H9 (cell line): Measurements from ENCODE around the gene PLCB1. TPM values are rescaled to one million over a fixed set of nuclear protein-coding genes. Genes with fewer than 3 reads are reported as not detected.

Source experiments
- DNase-seq: peaks from one replicate; pipeline ENCODE4 v3.0.0-alpha.2; 2017
- H2AFZ ChIP-seq: one replicate; pipeline ENCODE4 v1.6.1; 2013; ENCODE audit warnings: mild to moderate bottlenecking, low read length, control low read depth, moderate library complexity
- H2AK5ac ChIP-seq: 2 replicates; pipeline ENCODE4 v1.6.1; 2013; ENCODE audit warnings: low read length, control low read depth, mixed read lengths; ENCODE audit not compliant: insufficient read length
- H2BK120ac ChIP-seq: one replicate; pipeline ENCODE4 v1.6.1; 2013; ENCODE audit warnings: low read depth, mild to moderate bottlenecking, low read length, control low read depth, inconsistent platforms; ENCODE audit not compliant: poor library complexity, severe bottlenecking
- H2BK12ac ChIP-seq: 2 replicates; pipeline ENCODE4 v1.6.1; 2013; ENCODE audit warnings: low read length, control low read depth, mixed read lengths, low read depth; ENCODE audit not compliant: insufficient read length
- H2BK15ac ChIP-seq: 2 replicates; pipeline ENCODE4 v1.6.1; 2013; ENCODE audit warnings: low read depth, low read length, control low read depth
- H2BK20ac ChIP-seq: one replicate; pipeline ENCODE4 v1.6.1; 2013; ENCODE audit warnings: low read depth, mild to moderate bottlenecking, low read length, control low read depth, inconsistent platforms; ENCODE audit not compliant: poor library complexity, severe bottlenecking
- H2BK5ac ChIP-seq: 2 replicates; pipeline ENCODE4 v1.6.1; 2013; ENCODE audit warnings: low read length, control low read depth, mixed read lengths; ENCODE audit not compliant: insufficient read length
- H3K14ac ChIP-seq: 2 replicates; pipeline ENCODE4 v1.6.1; 2013; ENCODE audit warnings: low read length, control low read depth; ENCODE audit not compliant: insufficient read depth
- H3K18ac ChIP-seq: 2 replicates; pipeline ENCODE4 v1.6.1; 2013; ENCODE audit warnings: low read depth, mild to moderate bottlenecking, mixed read lengths, low read length, control low read depth; ENCODE audit not compliant: insufficient read length
- H3K23ac ChIP-seq: 2 replicates; pipeline ENCODE4 v1.6.1; 2013; ENCODE audit warnings: low read length, control low read depth, mixed read lengths, low read depth; ENCODE audit not compliant: insufficient read length
- H3K23me2 ChIP-seq: 2 replicates; pipeline ENCODE4 v1.6.1; 2013; ENCODE audit warnings: low read depth, mild to moderate bottlenecking, mixed read lengths, low read length, control low read depth; ENCODE audit not compliant: insufficient read length, poor library complexity, severe bottlenecking
- H3K27ac ChIP-seq: 2 replicates; pipeline ENCODE4 v1.5.1; 2013; ENCODE audit warnings: low read length, control low read depth, mixed read lengths, low read depth; ENCODE audit not compliant: insufficient read length
- H3K27me3 ChIP-seq: 2 replicates; pipeline ENCODE4 v1.6.1; 2013; ENCODE audit warnings: low read length, control low read depth, inconsistent platforms; ENCODE audit not compliant: insufficient read depth
- H3K4ac ChIP-seq: 2 replicates; pipeline ENCODE4 v1.6.1; 2013; ENCODE audit warnings: low read depth, mild to moderate bottlenecking, control low read depth, inconsistent platforms, low read length, moderate library complexity
- H3K4me1 ChIP-seq: 2 replicates; pipeline ENCODE4 v1.6.1; 2013; ENCODE audit warnings: low read length, control low read depth, inconsistent platforms; ENCODE audit not compliant: insufficient read depth
- H3K4me2 ChIP-seq: 2 replicates; pipeline ENCODE4 v1.6.1; 2013; ENCODE audit warnings: low read length, control low read depth, mixed read lengths; ENCODE audit not compliant: insufficient read length, insufficient read depth
- H3K56ac ChIP-seq: 2 replicates; pipeline ENCODE4 v1.6.1; 2013; ENCODE audit warnings: low read depth, mild to moderate bottlenecking, mixed read lengths, low read length, control low read depth; ENCODE audit not compliant: insufficient read length
- H3K79me1 ChIP-seq: 2 replicates; pipeline ENCODE4 v1.6.1; 2013; ENCODE audit warnings: low read depth, mild to moderate bottlenecking, moderate library complexity, low read length, control low read depth, inconsistent platforms; ENCODE audit not compliant: insufficient read depth, poor library complexity, severe bottlenecking
- H3K79me2 ChIP-seq: 2 replicates; pipeline ENCODE4 v1.6.1; 2013; ENCODE audit warnings: low read length, control low read depth, inconsistent platforms; ENCODE audit not compliant: insufficient read depth
- H3K9ac ChIP-seq: 2 replicates; pipeline ENCODE4 v1.6.1; 2013; ENCODE audit warnings: low read length, control low read depth, mixed read lengths; ENCODE audit not compliant: insufficient read length; ENCODE audit errors: extremely low read depth
- H3K9me3 ChIP-seq: one replicate; pipeline ENCODE4 v1.6.1; 2013; ENCODE audit warnings: low read depth, low read length, inconsistent platforms; ENCODE audit not compliant: control insufficient read depth
- H3T11ph ChIP-seq: one replicate; pipeline ENCODE4 v1.6.1; 2013; ENCODE audit warnings: mild to moderate bottlenecking, low read length, control low read depth, inconsistent platforms
- H4K20me1 ChIP-seq: one replicate; pipeline ENCODE4 v1.6.1; 2013; ENCODE audit not compliant: control insufficient read depth, insufficient read length, insufficient read depth
- H4K5ac ChIP-seq: 2 replicates; pipeline ENCODE4 v1.6.1; 2013; ENCODE audit warnings: low read depth, mild to moderate bottlenecking, mixed read lengths, low read length, control low read depth; ENCODE audit not compliant: insufficient read length
- H4K8ac ChIP-seq: replicated peaks from 2 replicates; pipeline ENCODE4 v1.6.1; 2013; ENCODE audit warnings: low read length, control low read depth, mixed read lengths, low read depth; ENCODE audit not compliant: insufficient read length
- H4K91ac ChIP-seq: 2 replicates; pipeline ENCODE4 v1.6.1; 2013; ENCODE audit warnings: low read depth, mild to moderate bottlenecking, moderate library complexity, mixed read lengths, low read length, control low read depth; ENCODE audit not compliant: insufficient read length
- H3K27ac Mint-ChIP-seq, 3 experiments: 2 replicates in 2 of 3; 3 replicates in 1 of 3; pipeline ENCODE4 v1.8.0; 2020 to 2021; ENCODE audit warnings: mixed read lengths in 3 of 3, mild to moderate bottlenecking in 1 of 3, moderate library complexity in 1 of 3
- H3K27me3 Mint-ChIP-seq: 2 replicates; pipeline ENCODE4 v1.8.0; 2021; ENCODE audit warnings: low read depth, mild to moderate bottlenecking, moderate library complexity, mixed read lengths
- H3K36me3 Mint-ChIP-seq, 3 experiments: 2 replicates in 2 of 3; 3 replicates in 1 of 3; pipeline ENCODE4 v1.8.0; 2020 to 2021; ENCODE audit warnings: low read depth in 3 of 3, mixed read lengths in 3 of 3; ENCODE audit not compliant: insufficient read depth in 1 of 3
- H3K4me1 Mint-ChIP-seq, 2 experiments: 2 replicates each; pipeline ENCODE4 v1.8.0; 2020; ENCODE audit warnings: mixed read lengths in 2 of 2
- H3K4me3 Mint-ChIP-seq, 2 experiments: 2 replicates in 1 of 2; 3 replicates in 1 of 2; pipeline ENCODE4 v1.8.0; 2020 to 2021; ENCODE audit warnings: mild to moderate bottlenecking in 2 of 2, mixed read lengths in 2 of 2, moderate library complexity in 1 of 2
- H3K9me3 Mint-ChIP-seq, 2 experiments: 2 replicates in 1 of 2; 3 replicates in 1 of 2; pipeline ENCODE4 v1.8.0; 2020; ENCODE audit warnings: mild to moderate bottlenecking in 2 of 2, mixed read lengths in 2 of 2, moderate library complexity in 1 of 2
- CTCF ChIP-seq: fragments of 200-600 bp; sonication (generic); conservative IDR thresholded peaks from 3 replicates; pipeline ENCODE4 v1.8.0; 2021; ENCODE audit warnings: antibody characterized with exemption, mild to moderate bottlenecking
- WGBS: extraction: QIAGEN DNeasy Blood & Tissue Kit; methylation state at CpG from one replicate; pipeline ENCODE4 v1.1.7; 2013; ENCODE audit warnings: missing lambda C conversion rate, low lambda C conversion rate, mixed read lengths; ENCODE audit not compliant: insufficient read length; ENCODE audit errors: extremely low coverage; 5-methylcytosine and 5-hydroxymethylcytosine counted together
- total RNA-seq: library from RNA; stranded (reverse); gene quantifications from 2 replicates; pipeline ENCODE4 v1.2.1, GENCODE V29; 2021

The PLCB1 gene
- total RNA-seq, 1 experiment from 2014 or later = 11.5 TPM

- Mint-ChIP-seq H3K4me1 (peaks cover 3 to 6% of the 10 kb centered on the region in 2 experiments), H3K27ac (no peak overlapping the region), H3K27me3 (no peaks in the 10 kb centered on the region), H3K9me3 (no peaks in the 10 kb centered on the region), H3K36me3 (no peaks in the 10 kb centered on the region), H3K4me3 (no peak overlapping the region)
- H3K23ac ChIP-seq = no peak overlapping the region
- no peak for TF ChIP-seq CTCF
- no peak overlapping the region for H3K56ac ChIP-seq
- H3K79me1 ChIP-seq = no peaks in the 10 kb centered on the region
- H3K23me2 ChIP-seq = no peaks in the 10 kb centered on the region
- no peak overlapping the region for H4K8ac ChIP-seq
- H2BK20ac ChIP-seq = no peak overlapping the region
- WGBS = no CpG with 5 or more reads among the region's 1 CpG
- H2BK120ac ChIP-seq = no peak overlapping the region
- DNase-seq = no peak
- H2AFZ ChIP-seq = no peak overlapping the region
- no peak overlapping the region for H2BK12ac ChIP-seq
- H4K5ac ChIP-seq = no peak overlapping the region
- H3K4me2 ChIP-seq = no peak overlapping the region
- no peaks in the 10 kb centered on the region for H3K27me3 ChIP-seq
- no peak overlapping the region for H2AK5ac ChIP-seq
- no peak overlapping the region for H3K27ac ChIP-seq
- H3K9me3 ChIP-seq = no peaks in the 10 kb centered on the region
- H3K4ac ChIP-seq = no peak overlapping the region
- H3K79me2 ChIP-seq = no peaks in the 10 kb centered on the region
- no peak overlapping the region for H3T11ph ChIP-seq
- no peak overlapping the region for H3K14ac ChIP-seq
- no peak overlapping the region for H2BK5ac ChIP-seq
- H3K4me1 ChIP-seq = no peaks in the 10 kb centered on the region
- H4K20me1 ChIP-seq = no peaks in the 10 kb centered on the region
- no peak overlapping the region for H4K91ac ChIP-seq
- H3K9ac ChIP-seq = no peak overlapping the region
- no peak overlapping the region for H3K18ac ChIP-seq
- H2BK15ac ChIP-seq = no peak overlapping the region
Observed at GRCh38 chr20:8373579-8373978, 241.5 kb downstream of the PLCB1 start.
